ENCODE measurements around the gene AQP6.
"Not testable (repeated sequence)": the region's sequence is repeated elsewhere in the genome, so short reads cannot be mapped to it uniquely, and the experiment has no call there.

Gene AQP6

DNA sequence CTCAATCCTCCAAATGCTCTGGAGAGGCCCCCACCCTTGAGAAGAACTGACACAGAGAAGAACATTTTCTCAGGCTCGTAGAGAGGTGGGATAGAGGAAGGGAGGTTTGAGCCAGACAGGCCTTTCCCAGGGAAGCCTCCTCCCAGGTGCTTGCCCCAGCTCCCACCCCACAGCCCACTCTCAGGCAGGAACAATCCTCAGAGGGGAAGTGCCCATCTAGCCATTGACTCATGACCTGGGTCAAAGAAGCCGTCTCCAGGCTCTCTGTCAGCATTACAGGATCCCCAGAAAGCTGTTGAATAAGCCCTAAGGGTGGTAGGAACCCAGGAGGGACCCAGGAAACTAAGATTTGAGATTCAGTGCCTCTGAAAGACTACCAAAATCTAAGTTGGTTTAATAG, 3.8 kb downstream of the AQP6 start:
- Histone ChIP-seq H3K27ac (ENCODE audit: low read depth, low read length) (no peak overlapping the region), H3K9ac (ENCODE audit: low read depth, low read length) (no peak overlapping the region), H3K36me3 (ENCODE audit: insufficient read depth, low read length) (no peaks in the 10 kb centered on the region), H3K27me3 (ENCODE audit: insufficient read depth, low read length) (0 out of 2 replicates have a peak, but pooled peaks cover under 1% of the 10 kb centered on the region), H3K4me3 (ENCODE audit: low read length) (no peak overlapping the region), H3K9me3 (ENCODE audit: insufficient read depth, low read depth, low read length) (no peaks in the 10 kb centered on the region), H3K4me1 (ENCODE audit: insufficient read depth, low read length) (peaks cover 11% of the 10 kb centered on the region)
- 95% methylated on average over 1 of the region's 2 CpGs for WGBS

DNA sequence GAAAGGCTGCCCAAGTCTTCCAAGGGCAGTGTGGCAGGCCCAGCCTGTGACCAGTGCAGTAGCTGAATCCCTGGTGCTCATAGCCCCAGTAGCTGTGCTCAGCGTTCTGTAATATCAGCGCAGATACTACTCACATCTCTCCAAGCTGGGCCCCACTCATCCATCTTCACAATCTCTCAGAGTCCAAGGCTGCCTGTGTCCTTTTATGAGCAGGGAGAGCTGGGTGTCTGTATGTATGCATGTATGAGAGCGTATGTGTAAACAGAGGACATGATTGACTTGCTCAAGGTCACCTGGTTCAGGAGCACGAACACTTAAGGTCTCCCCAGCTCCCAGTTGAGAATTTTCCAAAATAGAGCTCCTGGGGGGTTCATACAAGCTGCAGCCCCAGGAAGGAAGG, 5.4 kb downstream of the AQP6 start:
- Histone ChIP-seq H3K27ac (ENCODE audit: low read depth, low read length) (no peak overlapping the region), H3K4me1 (ENCODE audit: insufficient read depth, low read length) (peaks cover 11% of the 10 kb centered on the region), H3K36me3 (ENCODE audit: insufficient read depth, low read length) (no peaks in the 10 kb centered on the region), H3K9ac (ENCODE audit: low read depth, low read length) (no peak overlapping the region), H3K27me3 (ENCODE audit: insufficient read depth, low read length) (no peaks in the 10 kb centered on the region), H3K4me3 (ENCODE audit: low read length) (no peak overlapping the region), H3K9me3 (ENCODE audit: insufficient read depth, low read depth, low read length) (no peaks in the 10 kb centered on the region)
- 94% methylated on average over 4 of the region's 4 CpGs for WGBS

DNA sequence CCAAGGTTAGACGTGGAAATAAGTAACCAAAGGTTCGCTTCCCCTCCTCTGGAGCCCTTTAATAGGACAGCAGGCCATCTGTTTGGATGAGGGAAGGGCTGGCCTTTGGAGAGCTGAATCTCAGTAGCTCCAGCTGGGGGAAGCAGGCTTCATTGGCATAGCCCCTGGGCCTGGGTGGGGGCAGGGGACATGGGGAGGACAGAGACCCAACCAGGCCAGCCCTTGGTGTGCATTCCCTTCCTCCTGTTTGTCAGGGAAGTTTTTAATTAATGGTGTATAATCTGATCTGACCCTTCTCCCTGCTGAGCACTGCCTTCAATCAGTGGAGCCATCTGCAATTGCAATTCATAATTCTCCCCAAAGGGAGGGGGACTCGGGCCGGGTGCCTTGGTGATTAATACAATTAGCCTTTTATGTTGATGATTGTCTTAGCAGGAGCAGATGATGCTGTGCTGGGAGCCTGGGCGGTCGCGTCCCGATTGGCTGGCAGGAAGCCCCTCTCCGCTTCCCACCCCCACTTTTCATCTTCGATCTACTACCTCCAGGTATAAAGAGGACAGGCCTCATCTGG, 6.4 kb downstream of the AQP6 start:
- no peaks in the 10 kb centered on the region for H3K9me3 ChIP-seq (ENCODE audit: insufficient read depth, low read depth, low read length)
- no peak overlapping the region for H3K9ac ChIP-seq (ENCODE audit: low read depth, low read length)
- peaks cover 11% of the 10 kb centered on the region for H3K4me1 ChIP-seq (ENCODE audit: insufficient read depth, low read length)
- WGBS = 54% methylated on average over 4 of the region's 10 CpGs
- no peaks in the 10 kb centered on the region for H3K27me3 ChIP-seq (ENCODE audit: insufficient read depth, low read length)
- H3K4me3 ChIP-seq (ENCODE audit: low read length) = no peak overlapping the region
- no peaks in the 10 kb centered on the region for H3K36me3 ChIP-seq (ENCODE audit: insufficient read depth, low read length)
- H3K27ac ChIP-seq (ENCODE audit: low read depth, low read length) = no peak overlapping the region

DNA sequence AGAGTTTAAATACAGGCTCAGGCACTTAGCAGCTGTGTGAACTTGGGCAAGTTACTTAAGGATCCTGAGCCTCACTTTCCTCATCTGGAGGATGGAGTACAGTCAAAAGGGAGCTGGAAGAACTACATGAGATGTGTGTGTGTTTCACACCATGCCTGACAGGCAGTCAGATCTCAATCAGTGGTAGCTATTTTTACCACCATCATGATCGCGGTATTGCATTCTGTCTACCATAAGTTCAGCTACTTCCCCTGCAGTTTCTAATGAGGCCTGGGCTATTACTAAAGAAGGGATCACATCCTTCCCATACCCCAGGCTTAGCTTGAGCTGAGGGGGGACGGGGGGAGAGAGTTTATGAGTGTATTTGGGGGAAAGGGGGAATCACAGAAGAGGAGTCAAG, 7.0 kb downstream of the AQP6 start:
- 93% methylated on average over 2 of the region's 3 CpGs for WGBS
- H3K4me1 ChIP-seq (ENCODE audit: insufficient read depth, low read length) = peaks cover 11% of the 10 kb centered on the region
- no peaks in the 10 kb centered on the region for H3K27me3 ChIP-seq (ENCODE audit: insufficient read depth, low read length)

DNA sequence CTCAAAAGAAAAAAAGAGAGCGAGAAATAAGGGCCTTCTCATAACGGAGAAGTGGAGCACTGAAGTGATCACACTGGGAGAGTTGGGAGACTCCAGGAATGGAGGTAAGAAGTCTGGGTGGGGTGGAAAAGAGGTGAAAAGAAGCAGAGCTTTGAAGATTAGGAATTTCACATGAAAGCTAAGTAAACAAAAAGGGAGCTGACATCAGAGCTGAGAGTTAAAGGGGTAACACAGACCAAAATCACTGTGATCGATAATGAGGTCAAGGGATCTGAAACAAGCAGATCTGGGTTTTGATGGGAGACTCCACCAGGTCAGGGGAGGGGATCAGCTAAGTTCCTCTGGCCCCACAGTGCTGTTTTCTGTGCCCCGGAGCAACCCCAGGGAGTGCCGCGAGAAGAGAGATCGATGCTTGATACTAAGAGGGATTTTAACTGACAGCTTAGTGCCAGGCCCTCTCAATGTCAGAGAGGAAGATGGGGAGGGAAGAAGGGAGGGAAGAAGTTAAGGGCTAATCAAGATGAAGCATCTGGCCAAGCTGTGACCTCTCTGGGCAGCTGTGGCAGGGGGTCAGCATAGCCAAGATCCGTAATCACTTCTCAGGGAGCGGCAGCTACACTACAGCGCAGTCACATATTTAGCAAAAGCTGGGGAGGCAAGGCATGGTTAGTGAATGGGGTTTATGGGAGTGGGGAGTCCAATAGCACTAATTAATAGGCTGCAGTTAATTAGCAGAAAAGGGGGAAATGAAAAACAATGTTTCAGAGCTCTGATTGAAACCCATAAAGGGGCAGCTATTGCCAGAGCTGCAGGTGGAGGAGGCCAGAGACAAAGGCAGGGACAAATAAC, 8.0 kb downstream of the AQP6 start:
- H3K4me3 ChIP-seq (ENCODE audit: low read length) = no peak overlapping the region
- no peaks in the 10 kb centered on the region for H3K36me3 ChIP-seq (ENCODE audit: insufficient read depth, low read length)
- no peaks in the 10 kb centered on the region for H3K9me3 ChIP-seq (ENCODE audit: insufficient read depth, low read depth, low read length)
- no peak overlapping the region for H3K9ac ChIP-seq (ENCODE audit: low read depth, low read length)
- H3K4me1 ChIP-seq (ENCODE audit: insufficient read depth, low read length) = peaks cover 11% of the 10 kb centered on the region
- 81% methylated on average over 10 of the region's 10 CpGs for WGBS
- H3K27ac ChIP-seq (ENCODE audit: low read depth, low read length) = no peak overlapping the region
- no peaks in the 10 kb centered on the region for H3K27me3 ChIP-seq (ENCODE audit: insufficient read depth, low read length)

More for the DNA sequence above, 7.0 kb downstream of the AQP6 start:
- Histone ChIP-seq H3K36me3 (ENCODE audit: insufficient read depth, low read length) (no peaks in the 10 kb centered on the region), H3K9me3 (ENCODE audit: insufficient read depth, low read depth, low read length) (no peaks in the 10 kb centered on the region), H3K4me3 (ENCODE audit: low read length) (no peak overlapping the region), H3K9ac (ENCODE audit: low read depth, low read length) (no peak overlapping the region), H3K27ac (ENCODE audit: low read depth, low read length) (no peak overlapping the region)

DNA sequence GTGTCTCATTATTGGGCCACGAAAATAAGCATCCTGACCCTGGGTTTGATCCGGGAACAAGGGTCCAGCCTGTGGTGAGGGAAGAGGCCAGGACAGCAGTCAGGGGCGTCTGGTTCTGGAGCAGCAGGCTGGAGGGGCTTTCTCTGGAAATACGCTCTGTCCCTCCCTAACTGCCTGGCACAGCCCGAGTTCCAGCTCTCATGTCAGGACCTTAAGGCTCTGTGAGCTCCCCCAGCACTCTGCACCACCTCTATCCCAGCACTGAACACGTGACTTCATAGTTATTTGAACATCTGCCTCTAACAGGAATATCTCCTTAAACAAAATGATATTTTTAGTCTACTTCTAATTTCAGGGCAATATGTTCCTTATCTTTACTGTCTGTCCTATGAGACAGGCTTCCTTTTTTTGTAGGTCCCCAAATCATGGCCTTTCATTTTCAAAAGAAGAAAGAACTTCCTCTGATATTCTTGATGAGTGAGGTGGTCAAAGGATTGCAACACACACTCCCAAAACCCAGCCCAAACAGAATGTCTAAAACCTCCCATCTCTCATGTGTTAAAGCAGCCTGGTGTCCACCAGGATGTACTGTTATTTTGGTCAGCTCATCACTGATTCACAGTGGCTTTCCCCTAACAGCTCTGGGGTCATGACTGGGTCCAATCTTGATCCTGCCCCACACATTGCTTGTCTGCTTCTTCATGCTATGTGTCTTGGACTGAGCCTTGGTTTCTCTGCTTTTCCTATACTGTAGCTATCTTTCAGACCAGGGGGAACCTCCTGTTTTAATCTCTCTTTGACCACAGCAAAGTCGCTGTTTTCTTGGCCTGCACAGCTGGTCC, 9.7 kb downstream of the AQP6 start:
- Histone ChIP-seq H3K36me3 (ENCODE audit: insufficient read depth, low read length) (0 out of 2 replicates have a peak, but pooled peaks cover 3% of the 10 kb centered on the region), H3K4me1 (ENCODE audit: insufficient read depth, low read length) (peaks cover 11% of the 10 kb centered on the region), H3K27ac (ENCODE audit: low read depth, low read length) (no peak overlapping the region)

DNA sequence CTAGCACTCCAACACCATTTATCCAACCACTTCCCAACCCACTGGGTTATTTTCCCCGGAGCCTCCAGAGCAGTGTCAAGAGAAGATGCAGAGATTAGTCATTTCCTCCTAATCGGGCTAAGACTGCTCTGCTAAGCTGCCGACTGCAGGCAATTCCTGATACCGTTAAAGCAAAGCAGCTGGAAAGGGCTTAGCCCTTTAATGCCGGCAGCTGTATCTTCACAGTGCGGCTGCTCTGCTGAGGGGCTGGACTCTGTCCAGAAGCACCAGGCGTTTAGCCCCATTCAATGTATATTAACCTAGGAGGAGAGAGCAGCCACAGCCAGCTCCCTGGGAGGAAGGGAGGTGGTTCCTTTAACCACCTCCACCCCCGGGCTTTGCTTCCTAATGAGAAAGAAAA, 11.1 kb downstream of the AQP6 start:
- 67% methylated on average over 7 of the region's 8 CpGs for WGBS
- Histone ChIP-seq H3K27ac (ENCODE audit: low read depth, low read length) (no peak overlapping the region), H3K9ac (ENCODE audit: low read depth, low read length) (no peak overlapping the region), H3K9me3 (ENCODE audit: insufficient read depth, low read depth, low read length) (no peaks in the 10 kb centered on the region), H3K27me3 (ENCODE audit: insufficient read depth, low read length) (no peaks in the 10 kb centered on the region), H3K4me1 (ENCODE audit: insufficient read depth, low read length) (peaks cover 7% of the 10 kb centered on the region), H3K36me3 (ENCODE audit: insufficient read depth, low read length) (peaks cover 16% of the 10 kb centered on the region), H3K4me3 (ENCODE audit: low read length) (no peak overlapping the region)

More for the DNA sequence above, 9.7 kb downstream of the AQP6 start:
- Histone ChIP-seq H3K4me3 (ENCODE audit: low read length) (no peak overlapping the region), H3K27me3 (ENCODE audit: insufficient read depth, low read length) (no peaks in the 10 kb centered on the region), H3K9ac (ENCODE audit: low read depth, low read length) (no peak overlapping the region), H3K9me3 (ENCODE audit: insufficient read depth, low read depth, low read length) (no peaks in the 10 kb centered on the region)
- WGBS = 90% methylated on average over 7 of the region's 7 CpGs

DNA sequence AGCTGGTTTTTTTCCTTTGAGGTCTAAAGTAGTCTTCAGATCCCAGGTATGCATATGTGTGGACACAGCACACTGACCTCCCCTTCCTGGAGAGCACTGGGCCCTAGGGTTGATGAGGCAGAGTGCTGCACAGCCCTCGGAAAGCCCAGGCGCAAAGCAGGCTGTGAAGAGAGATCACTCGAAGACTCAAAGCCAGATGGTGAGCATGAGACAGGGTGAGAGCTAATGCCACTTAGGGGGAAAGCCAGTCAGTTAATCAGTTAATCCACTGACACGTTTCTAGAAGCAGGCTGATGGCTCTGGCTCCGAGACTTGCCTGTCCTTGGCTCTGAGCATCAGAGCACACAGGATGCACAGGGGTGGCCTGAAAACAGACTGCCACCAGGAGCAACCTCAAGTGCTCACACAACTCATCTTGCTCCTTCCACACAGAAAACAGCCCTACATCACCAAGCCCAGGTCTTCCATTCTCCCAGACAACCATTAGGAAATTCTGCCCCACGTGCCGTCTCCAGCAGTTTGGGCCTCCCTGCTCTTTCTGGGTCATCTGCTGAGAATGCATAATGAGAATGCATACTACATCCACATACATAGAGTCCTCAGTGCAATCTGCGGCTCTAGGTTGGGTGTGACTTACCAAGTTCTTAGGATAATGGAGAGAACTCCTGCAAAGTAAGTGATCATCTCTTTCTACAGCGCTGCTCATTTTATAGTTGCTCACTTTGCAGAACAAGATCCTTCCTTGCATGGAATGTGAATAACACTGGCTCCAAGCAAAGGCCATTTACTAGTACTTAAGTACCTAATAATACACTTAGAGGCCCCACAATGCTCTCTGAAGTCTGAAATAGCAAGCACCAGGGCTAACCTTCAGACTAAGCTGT, 12.0 kb downstream of the AQP6 start:
- peaks cover 24% of the 10 kb centered on the region for H3K36me3 ChIP-seq (ENCODE audit: insufficient read depth, low read length)
- H3K9me3 ChIP-seq (ENCODE audit: insufficient read depth, low read depth, low read length) = no peaks in the 10 kb centered on the region
- no peak overlapping the region for H3K27ac ChIP-seq (ENCODE audit: low read depth, low read length)
- H3K4me3 ChIP-seq (ENCODE audit: low read length) = no peak overlapping the region
- peaks cover 4% of the 10 kb centered on the region; the same call in 1 of the 2 replicates for H3K4me1 ChIP-seq (ENCODE audit: insufficient read depth, low read length)
- no peaks in the 10 kb centered on the region for H3K27me3 ChIP-seq (ENCODE audit: insufficient read depth, low read length)
- 90% methylated on average over 9 of the region's 9 CpGs for WGBS
- no peak overlapping the region for H3K9ac ChIP-seq (ENCODE audit: low read depth, low read length)

DNA sequence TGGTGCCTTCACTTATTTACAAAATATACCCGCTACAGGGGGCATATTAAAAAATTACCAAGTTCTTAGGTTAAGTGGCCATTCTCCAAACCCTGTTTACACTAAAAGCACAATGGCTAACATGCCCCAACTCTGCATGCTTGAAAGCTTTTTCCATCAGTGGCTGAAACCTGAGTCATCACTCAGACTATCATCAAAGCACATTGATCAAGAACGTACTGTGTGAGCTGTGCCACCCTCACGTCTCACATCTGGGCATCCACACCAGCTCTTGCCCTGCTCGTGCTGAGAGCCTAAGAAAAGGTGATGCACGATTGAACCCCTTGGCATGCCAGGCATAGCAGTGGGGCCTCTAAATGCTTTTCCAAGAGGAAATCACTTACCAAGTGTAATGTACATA, 13.2 kb downstream of the AQP6 start:
- H3K4me3 ChIP-seq (ENCODE audit: low read length) = no peak overlapping the region
- 87% methylated on average over 5 of the region's 5 CpGs for WGBS
- no peaks in the 10 kb centered on the region for H3K9me3 ChIP-seq (ENCODE audit: insufficient read depth, low read depth, low read length)
- no peaks in the 10 kb centered on the region for H3K27me3 ChIP-seq (ENCODE audit: insufficient read depth, low read length)
- no peaks in the 10 kb centered on the region; the same call in 1 of the 2 replicates for H3K4me1 ChIP-seq (ENCODE audit: insufficient read depth, low read length)
- H3K9ac ChIP-seq (ENCODE audit: low read depth, low read length) = no peak overlapping the region
- peaks cover 37% of the 10 kb centered on the region for H3K36me3 ChIP-seq (ENCODE audit: insufficient read depth, low read length)
- H3K27ac ChIP-seq (ENCODE audit: low read depth, low read length) = no peak overlapping the region

DNA sequence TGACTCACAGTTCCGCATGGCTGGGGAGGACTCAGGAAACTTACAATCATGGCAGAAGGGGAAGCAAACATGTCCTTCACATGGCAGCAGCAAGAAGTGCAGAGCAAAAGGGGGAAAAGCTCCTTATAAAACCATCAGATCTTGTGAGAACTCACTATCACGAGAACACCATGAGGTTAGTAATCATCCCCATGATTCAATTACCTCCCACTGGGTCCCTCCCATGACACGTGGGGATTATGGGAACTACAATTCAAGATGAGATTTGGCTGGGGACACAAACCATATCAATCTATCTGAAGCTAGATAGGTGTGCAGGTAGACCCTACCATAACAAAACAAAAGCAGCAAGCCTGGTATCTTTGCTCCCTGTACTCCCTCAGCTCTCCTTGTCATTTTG, 13.7 kb downstream of the AQP6 start:
- WGBS = 86% methylated on average over 3 of the region's 3 CpGs
- peaks cover 41% of the 10 kb centered on the region for H3K36me3 ChIP-seq (ENCODE audit: insufficient read depth, low read length)
- not testable (repeated sequence) for H3K27ac ChIP-seq (ENCODE audit: low read depth, low read length)

More for the DNA sequence above, 13.7 kb downstream of the AQP6 start:
- not testable (repeated sequence) for H3K4me3 ChIP-seq (ENCODE audit: low read length); H3K4me1 ChIP-seq (ENCODE audit: insufficient read depth, low read length); H3K9ac ChIP-seq (ENCODE audit: low read depth, low read length); H3K9me3 ChIP-seq (ENCODE audit: insufficient read depth, low read depth, low read length); H3K27me3 ChIP-seq (ENCODE audit: insufficient read depth, low read length)

Data from HUES64 (cell line).